Stimulated activated CD4-positive, alpha-beta T cell treated with anti-CD3 and anti-CD28 coated beads, Interleukin-4, amount 100 ng/mL, for 48 hours (primary cell): ENCODE data around the gene TUBB2B.
"Not testable (repeated sequence)": the region's sequence is repeated elsewhere in the genome, so short reads cannot be mapped to it uniquely, and the experiment has no call there.

ENCODE experiments used
- DNase-seq, 2 donors: peaks; one replicate each; pipeline ENCODE4 v3.0.0-alpha.2; 2020; ENCODE audit warnings: low read depth in 2 of 2

The TUBB2B gene

DNA sequence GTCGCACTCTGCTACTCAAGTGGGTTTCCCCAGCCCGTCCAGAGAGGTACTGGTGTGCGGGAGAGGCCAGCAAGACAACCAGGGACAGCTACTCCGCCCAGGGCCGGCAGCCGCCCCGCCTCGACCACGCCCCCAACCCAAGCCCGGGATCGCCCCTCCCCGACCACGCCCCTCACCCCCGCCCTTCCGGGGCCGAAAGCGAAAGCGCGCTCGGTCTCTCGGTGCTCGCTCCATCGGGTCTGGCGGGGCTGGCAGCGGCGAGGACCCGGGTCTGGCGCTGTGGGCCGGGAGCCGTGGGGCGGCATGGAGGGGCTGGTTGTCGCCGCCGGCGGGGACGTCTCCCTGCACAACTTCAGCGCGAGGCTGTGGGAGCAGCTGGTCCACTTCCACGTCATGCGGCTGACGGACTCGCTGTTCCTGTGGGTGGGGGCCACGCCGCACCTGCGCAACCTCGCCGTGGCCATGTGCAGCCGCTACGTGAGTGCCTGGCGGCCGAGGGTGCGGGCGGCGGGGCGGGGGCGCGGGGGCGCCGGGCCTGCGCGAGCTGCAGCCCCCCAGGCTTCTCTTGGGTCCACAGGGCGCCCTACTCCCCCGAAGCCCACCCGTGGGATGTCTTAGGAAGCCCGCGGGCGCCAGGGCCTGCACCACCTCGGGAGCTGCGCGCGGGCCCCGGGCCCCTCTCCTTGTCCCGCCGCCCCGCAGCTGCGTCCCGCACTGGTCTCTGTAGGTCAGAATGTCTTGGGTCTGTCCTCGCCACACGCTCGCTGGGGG, 31.5 kb upstream of the TUBB2B start, which contains the start of gene PSMG4:
PSMG4 (plus strand) TSS at position 228 of the 771 bp plus-strand sequence; CDS start at position 304, 76 bp downstream.
- peak; percentile 91 to 96 for DNase-seq

DNA sequence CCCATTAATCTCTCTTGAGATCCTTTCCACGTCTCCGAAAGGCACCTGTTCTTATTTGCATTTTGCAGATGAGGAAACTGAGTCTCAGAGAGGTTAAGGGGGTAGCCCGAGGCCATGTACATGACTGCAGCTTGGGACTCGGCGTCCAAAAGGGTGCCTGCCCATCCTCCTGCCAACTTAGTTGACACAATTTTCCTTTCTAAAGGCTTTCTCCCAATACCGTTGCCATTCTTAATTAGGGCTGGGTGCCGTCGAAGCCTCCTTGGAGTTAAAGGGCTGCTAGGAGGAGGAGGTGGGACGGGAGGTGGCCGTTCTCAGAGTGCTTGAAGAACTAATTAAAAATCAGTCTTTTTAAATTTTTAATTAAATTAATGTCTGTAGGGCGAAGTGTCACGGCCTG, 30.7 kb upstream of the TUBB2B start:
- DNase-seq: no peak

DNA sequence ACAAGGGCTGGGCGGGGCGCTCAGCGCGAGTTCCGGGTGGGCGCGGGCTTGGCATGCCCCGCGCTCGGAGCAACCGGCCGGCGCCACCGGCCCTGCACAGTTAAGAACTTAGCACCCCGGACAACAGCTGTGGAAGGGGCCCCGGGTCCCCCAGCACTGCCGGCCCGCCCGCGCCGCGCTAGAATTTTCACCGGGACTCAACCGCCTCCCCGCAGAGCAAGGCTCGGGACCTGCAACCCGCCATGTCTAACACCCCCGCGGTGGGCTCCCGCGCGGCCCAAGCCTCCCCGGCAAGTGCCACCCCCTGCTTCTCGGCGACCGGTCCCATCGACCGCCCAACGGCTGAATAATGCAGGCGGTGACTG, 26.1 kb upstream of the TUBB2B start:
- DNase-seq: no peak

DNA sequence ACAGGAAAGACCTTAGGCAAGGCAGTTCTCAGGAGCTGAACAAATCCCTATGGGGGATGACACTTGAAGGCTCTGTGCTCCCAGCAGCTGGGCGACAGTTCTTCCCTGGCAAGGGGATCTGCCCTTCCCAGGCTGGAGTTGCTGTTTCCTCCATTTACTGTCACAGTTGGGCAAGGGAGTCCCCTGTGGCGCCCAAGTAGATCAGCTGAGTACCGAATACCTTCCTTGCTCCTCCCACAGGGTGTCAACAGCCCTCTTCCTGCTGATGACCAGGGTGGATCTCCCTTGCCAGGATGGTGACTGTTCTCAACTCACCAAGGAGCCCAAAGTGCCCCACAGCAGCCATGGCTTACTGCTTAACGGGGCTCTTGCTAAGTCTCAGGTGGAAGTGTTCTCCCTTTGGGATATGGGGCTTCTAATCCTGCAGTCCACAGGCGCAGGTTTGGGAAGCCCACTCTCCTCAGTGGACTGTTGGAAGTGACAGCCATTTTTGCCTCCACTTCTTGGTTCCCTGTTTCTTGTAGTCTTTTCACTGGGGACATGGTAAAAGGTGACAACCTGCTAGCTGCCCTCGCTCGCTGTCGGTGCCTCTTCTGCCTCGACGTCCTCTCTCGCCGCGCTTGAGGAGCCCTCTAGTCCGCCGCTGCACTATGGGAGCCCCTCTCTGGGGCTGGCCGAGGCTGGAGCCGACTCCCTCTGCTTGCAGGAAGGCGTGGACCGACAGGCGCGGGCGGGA, 25.6 kb upstream of the TUBB2B start:
- DNase-seq: no peak

DNA sequence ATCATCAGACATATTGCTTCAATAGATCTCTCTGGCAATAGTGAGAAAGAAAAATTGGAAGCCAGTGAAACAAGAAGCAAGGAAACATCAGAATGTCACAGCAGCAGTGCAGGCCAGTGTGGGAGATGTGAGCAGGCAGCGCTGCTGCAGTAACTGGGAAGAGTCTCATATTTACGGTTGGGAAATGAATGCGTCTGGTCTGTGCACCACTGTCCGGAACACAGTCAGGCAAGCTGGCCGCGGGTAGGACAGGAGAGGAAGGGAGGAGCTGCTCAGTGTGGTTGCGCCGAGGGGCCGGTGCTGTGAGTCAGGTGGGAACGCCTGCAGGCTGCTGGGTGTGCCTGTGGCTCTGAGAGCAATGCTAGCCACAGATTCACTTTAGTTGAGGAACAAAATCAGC, 24.9 kb upstream of the TUBB2B start:
- DNase-seq: no peak

DNA sequence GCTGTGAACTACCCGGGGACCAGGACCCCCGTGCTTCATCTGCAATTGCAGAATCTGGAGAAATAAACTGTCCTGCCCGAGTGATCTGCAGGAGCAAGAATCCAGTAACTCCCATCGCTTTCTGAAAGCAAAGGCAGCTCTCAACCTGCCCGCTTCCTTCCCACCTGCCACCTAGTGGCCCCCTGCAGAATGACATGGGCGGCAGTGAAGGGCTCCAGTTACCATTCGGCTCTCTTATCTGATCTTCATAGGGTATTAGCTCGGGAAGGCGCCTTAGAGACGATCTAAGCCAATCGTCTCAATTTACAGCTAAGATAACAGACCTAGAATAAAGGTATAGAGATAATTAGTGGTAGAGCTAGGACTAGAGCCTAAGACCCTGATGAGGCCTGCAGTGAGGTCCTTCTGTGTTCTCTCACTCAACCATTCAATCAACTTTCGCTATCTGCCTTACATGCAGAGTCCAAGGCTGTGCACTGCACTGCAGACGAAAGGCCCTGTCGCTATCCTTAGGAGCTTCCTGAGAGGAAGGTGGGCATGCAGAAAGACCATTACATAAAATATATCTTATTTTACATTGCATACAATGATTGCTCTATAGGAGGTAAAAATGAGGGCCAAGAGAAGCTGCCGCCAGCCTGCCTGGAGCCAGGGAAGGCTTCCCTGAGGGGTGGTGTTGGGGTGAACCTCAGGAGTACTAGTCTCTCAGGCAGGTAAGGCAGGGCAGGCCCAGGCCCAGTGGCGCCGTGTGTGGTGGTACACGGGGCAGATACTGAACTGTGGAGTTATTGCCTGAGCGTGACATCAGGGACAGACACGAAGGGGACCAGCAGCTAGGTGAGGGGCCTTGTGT, 24.2 kb upstream of the TUBB2B start:
- DNase-seq: peak; percentile 74 to 78

DNA sequence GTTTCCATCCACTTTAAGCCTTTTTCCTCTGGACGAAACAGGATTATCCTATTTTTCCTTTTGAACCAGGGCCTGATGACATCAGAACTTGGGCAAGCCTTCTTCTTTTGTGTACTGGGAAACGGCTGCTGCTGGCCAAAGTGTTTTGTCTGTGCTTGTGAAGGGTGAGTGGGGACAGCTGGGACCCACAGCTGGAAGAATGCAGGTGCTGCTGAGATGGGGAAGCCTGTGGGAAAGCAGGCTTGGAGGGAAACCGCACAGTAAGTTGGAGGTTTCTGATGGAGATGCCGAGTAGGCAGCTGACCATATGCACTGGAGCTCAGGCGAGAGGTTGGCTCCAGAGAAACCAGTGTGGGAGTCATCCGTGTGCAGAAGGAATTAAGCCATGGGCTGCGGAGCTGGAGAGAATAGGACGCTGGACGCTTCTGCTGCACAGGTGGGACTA, 22.8 kb upstream of the TUBB2B start:
- DNase-seq: no peak

DNA sequence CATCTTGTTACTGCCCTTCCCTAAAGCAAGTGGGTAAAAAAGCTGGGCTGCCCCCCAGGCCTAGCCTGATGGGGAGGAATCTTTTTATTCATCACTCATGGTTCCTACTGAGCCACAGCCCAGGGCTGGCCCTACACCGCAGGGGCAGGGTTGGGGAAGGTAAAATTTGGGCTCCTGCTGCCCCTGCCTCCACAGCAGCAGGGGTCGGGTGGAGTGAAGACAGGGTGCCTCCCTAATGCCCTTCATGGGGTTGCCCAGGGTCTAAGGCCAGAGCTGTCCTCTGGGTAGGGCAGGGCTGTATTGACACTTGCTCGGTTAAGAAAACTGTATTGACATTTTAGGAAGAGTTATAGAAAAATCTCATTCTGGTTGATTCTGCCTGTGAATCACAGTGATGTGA, 22.4 kb upstream of the TUBB2B start:
- no peak for DNase-seq

DNA sequence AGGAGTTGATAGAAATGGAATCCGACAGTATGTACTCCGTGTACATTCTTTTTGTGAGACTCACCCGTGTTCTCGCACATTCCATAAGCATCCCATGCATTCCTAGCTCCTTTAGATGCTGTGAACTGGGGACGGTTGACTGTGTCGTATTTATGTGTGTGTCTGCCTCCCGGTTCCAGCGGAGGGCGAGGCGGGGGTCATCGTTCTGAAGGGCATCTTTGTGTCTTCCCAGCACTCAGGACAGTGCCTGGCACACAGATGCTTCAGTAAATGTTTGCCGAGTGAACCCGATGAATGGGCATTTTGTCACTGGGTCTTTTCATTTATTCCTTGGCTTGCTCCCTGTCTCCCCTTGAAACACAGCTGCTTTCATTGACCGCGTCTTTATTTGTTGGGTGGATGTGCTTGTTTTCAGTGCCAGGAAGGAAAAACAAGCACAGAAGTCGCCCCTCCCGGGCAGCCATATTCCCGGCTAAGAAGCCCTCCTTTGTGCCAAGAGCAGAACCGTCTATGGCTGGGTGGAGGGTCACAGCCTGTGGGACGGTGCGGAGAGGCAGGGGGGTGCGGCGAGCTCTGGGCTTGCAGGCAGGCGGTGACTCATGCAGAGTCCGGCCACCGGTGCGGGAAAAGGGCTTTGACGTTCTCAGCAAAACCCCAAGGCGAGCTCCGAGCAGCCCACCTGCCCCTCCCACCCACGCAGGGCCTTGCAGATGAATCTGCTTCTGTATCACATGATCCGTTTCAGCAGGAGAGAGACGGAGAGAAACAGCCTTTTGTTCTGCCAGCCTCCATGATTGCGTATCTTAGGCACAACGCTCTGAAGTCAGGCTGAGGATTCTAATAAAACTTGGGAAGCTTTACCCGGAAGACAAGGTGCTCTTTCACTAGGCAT, 20.0 kb upstream of the TUBB2B start:
- no peak for DNase-seq

DNA sequence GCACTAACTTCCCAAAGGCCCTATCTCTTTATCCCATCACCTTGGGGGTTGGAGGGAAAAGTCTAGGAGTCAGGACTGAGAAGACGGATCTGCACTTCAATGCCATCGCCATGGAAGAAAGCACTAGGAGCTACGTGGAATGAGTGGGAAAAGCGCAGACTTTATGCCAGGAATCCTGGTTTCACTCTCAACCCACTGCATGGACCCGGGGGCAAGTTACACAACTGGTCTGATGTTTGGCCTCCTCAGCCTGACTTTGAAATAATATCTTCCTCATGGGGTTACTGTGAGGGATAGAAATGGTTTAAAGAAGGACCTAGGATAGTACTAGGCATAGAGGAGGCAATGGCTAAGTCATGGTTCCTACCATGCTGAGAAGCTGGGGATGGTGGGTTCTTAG, 17.8 kb upstream of the TUBB2B start:
- no peak for DNase-seq

DNA sequence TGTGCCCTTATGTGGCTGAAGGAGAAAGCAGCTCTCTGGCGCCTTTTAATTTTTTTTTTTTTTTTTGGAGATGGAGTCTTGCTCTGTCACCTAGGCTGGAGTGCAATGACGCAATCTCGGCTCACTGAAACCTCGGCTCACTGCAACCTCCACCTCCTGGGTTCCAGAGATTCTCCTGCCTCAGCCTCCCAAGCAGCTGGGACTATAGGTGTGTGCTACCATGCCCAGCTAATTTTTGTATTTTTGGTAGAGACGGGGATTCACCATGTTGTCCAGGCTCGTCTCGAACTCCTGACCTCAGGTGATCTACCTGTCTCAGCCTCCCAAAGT, 17.3 kb upstream of the TUBB2B start:
- DNase-seq: not testable (repeated sequence)

DNA sequence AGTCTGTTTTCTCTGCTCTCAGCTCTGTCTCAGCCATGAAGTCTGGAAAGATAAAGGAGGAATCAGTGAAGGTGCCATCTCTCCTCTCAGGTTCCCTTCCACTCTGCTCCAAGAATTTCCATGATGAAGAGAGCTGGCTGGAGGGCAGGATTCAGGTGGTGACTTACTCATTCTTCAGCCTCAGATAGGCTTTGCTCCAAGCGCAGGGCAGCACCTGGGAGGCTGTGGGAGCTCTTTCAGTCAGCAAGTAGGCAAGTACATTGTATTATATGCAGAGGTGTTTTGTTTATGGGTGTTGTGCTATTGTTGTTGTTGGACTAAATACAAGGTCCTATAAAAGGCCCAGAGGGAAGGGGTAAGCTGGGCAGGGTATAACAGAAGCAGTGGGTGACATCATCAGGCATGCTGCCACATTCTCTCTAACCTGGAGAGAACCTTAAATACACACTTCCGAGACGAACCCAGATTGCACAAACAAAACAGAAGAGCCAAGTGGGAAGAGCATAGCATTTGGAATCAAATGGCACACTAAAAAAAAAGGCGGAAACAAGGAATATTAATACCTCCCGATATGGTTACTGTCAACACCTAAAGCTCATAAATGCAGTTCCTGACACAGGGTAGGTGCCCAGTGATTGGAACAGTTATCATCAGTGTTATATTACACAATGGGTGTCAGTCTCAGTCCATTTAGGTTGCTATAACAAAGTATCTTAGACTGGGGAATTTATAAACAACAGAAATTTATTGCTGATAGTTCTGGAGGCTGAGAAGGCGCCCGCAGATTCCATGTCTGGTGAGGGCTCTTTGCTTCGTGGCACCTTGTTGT, 16.8 kb upstream of the TUBB2B start:
- DNase-seq: no peak

DNA sequence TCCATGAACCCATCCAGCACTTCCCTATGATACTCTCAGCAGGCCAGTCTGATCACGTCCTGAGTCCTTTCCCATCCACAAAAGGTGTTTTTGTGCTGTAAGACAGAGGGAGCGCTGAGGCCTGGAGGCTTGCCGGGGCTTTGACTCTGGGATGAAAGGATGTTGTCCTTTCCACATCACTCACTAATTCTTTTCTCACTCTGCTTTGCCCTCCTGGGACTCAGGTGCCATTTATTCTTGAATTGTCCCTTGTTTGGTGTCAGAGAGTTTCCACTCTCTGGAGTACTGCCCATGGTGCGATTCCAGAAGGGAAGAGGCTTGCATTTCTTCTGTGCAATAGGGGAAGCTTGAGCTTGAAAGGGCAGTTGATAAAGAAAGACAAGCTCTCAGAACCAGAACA, 15.3 kb upstream of the TUBB2B start:
- DNase-seq: no peak

DNA sequence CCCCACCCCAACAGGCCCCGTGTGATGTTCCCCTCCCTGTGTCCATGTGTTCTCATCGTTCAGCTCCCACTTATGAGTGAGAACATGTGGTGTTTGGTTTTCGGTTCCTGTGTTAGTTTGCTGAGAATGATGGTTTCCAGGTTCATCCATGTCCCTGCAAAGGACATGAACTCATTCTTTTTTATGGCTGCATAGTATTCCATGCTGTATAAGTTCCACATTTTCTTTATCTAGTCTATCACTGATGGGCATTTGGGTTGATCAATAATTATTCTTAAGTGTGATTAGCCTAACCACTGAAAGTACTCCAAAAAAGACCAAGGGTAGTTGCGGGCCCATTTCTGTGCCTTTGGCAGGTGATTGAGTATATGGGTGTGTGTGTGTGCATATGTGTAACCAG, 14.3 kb upstream of the TUBB2B start:
- not testable (repeated sequence) for DNase-seq

DNA sequence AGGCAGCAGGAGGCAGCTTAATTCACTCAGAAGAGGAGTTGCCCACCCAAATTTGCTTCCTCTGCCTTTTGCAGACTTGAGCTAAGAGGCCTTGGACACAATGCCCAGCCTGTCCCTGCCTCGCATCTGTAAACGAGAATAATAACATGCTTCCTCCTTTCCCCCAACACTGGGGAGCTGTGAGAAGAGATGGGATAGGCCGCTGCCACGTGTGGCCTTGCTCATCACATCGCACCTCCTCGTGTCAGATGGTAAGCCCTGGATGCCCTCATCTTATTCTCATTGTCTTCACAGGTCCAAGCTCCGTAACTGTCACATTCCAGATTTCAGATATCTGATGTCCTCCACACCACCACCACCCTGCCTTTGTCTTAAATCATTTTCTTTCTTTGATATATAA, 13.1 kb upstream of the TUBB2B start:
- no peak for DNase-seq

DNA sequence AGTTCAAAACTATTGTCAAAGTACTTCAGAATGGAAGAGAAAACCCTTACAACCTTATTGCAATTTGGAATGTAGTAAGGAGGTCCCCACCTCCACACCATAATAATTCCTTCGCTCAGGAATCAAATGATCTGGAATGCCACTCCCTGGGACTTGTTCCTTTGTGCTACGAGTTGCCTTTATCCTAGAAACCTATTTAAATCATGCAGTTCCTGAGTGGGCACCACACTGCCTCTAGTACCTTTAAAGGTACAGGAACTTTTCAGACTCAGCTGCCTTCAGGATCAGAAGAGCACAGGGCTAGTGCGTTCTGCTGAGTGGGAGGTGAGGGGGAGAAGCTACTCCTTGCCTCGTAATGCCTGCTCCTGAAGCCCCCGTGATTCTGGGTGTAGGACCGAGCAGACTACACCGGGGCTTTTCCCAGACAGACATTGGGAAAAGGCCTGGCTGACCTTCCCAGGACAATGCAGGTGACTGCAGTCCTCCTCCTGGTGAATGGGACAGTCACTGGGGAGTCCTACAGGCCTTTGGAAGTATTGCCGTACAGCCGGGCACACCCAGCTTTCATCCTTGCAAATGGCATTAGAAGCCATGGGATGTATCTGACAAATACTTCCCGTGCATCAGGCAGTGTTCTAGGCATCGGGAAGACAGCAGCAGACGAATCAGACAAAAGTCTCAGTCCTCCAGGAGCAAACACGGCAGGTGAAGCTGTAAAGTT, 11.8 kb upstream of the TUBB2B start:
- DNase-seq: no peak

DNA sequence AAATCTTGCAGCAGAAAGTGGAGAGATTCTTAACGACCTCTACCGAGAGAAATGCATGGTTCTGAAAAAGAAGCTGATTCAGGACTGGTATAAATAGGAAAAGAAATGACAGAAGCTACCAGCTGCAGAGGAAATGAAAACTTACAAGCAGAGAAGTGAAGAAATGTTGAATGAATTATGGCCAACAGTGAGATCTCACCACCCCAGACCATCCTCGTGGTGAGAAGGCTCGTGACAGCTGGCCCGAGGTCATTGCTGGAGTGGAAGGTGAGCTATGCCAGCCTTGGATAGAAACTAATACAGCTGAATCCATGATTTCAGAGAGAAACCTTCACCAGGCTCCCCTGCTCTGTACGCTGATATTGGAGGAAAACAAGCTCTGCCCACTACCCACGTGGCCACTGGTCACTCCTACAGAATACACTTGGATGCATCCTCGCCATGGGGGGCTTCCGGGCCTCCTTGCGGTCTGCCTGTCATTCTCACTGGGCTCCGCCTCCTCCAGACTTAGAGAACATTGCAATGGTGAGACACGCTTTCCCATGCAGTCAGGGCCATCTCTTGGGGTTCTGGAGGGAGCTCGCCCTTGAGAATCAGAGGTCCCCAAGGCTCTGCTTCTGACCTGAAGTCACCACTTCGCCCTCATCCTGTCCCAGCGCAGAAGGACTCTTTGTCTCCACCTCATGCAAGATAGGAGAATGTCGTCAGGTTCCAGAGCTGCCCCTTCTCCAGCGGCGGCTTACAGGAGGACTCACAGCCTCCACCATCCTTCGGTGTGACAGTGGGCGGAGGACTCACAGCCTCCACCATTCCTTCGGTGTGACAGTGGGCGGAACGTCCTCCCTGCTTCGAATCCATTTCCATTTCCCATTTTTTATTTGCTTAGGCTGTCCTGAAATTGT, 10.6 kb upstream of the TUBB2B start:
- no peak for DNase-seq

DNA sequence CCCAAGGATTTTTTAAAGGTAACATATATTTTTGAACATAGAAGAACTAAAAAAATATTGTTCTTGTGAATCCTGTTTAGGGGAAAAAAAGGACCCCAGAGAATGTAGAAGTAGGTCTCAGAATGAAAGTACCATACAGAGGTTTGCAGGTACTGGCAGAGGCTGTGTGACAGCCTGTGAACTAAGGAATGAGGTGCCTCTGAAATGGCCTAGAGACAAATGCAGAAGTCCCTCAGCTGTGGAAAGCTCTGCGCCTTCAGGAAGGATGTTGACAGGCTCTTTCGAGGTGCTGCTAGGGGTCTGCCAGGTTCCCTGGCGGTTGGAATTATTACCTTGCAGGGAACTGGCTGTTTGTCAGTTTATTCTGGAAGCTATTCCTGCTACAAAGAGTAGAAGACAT, 8.6 kb upstream of the TUBB2B start:
- no peak for DNase-seq

DNA sequence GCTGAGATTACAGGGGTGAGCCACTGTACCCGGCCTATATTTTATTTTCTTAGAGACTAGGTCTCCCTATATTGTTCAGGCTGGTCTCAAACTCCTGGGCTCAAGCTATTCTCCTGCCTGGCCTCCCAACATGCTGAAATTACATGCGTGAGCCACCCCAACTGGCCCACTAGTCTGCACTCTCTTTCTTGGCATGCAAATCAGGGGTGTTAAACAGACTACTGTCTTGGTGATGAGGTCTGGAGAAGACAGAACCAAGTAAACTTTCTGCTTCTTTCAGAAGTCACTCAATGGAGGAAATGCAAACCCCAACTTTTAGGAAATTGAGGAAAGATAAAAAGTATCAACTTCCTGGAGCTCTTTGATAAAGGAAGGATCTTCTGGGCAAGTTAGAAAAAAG, 8.0 kb upstream of the TUBB2B start:
- DNase-seq: no peak
